ENCODE results near the gene CD247.

The CD247 gene

GRCh38 chr1:167433884-167434283 is 84.4 kb downstream of the CD247 start:
- H3K9me3 ChIP-seq (replicated peaks; ENCODE audit: insufficient read depth, low read length): no peaks in the 10 kb centered on the region
- H3K9ac ChIP-seq (ENCODE audit: low read length): no peak overlapping the region
- H3K36me3 ChIP-seq (replicated peaks; ENCODE audit: insufficient read depth, low read length): no peaks in the 10 kb centered on the region
- no peaks in the 10 kb centered on the region for H3K9me2 ChIP-seq (replicated peaks; ENCODE audit: insufficient read depth, low read length)
- H3K79me2 ChIP-seq (ENCODE audit: low read length): no peaks in the 10 kb centered on the region
- TF ChIP-seq EZH2phosphoT487 (IDR thresholded peaks at IDR 0.05; ENCODE audit: low read length) (no peak), EZH2 (optimal IDR thresholded peaks at IDR 0.05; ENCODE audit: low read depth, low read length) (no peak)
- TF ChIP-seq, protein P1, sequence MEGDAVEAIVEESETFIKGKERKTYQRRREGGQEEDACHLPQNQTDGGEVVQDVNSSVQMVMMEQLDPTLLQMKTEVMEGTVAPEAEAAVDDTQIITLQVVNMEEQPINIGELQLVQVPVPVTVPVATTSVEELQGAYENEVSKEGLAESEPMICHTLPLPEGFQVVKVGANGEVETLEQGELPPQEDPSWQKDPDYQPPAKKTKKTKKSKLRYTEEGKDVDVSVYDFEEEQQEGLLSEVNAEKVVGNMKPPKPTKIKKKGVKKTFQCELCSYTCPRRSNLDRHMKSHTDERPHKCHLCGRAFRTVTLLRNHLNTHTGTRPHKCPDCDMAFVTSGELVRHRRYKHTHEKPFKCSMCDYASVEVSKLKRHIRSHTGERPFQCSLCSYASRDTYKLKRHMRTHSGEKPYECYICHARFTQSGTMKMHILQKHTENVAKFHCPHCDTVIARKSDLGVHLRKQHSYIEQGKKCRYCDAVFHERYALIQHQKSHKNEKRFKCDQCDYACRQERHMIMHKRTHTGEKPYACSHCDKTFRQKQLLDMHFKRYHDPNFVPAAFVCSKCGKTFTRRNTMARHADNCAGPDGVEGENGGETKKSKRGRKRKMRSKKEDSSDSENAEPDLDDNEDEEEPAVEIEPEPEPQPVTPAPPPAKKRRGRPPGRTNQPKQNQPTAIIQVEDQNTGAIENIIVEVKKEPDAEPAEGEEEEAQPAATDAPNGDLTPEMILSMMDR (IDR thresholded peaks at IDR 0.05; ENCODE audit: low read length): no peak
- peaks cover 23% of the 10 kb centered on the region for H3K4me1 ChIP-seq (ENCODE audit: low read length)
- H3K4me2 ChIP-seq (ENCODE audit: low read depth, low read length): no peak overlapping the region
- 0 out of 2 replicates have a peak, but pooled peaks cover 1% of the 10 kb centered on the region for H3K27me3 ChIP-seq (replicated peaks; ENCODE audit: insufficient read depth, low read length)
- H2AFZ ChIP-seq (ENCODE audit: low read length): no peak overlapping the region
- H3F3A ChIP-seq (ENCODE audit: insufficient read depth, low read length): peaks cover 7% of the 10 kb centered on the region; the same call in 1 of the 2 replicates
- no peak overlapping the region for H3K27ac ChIP-seq (ENCODE audit: low read length)
- no peak for DNase-seq
- no peaks in the 10 kb centered on the region for H4K20me1 ChIP-seq (ENCODE audit: insufficient read depth, low read length)
- H3K4me3 ChIP-seq (ENCODE audit: low read length): no peak overlapping the region

GRCh38 chr1:167432780-167433179 is 85.5 kb downstream of the CD247 start:
- Histone ChIP-seq H3K9me2 (replicated peaks; ENCODE audit: insufficient read depth, low read length) (no peaks in the 10 kb centered on the region), H3F3A (ENCODE audit: insufficient read depth, low read length) (peaks cover 7% of the 10 kb centered on the region; the same call in 1 of the 2 replicates), H3K9me3 (replicated peaks; ENCODE audit: insufficient read depth, low read length) (no peaks in the 10 kb centered on the region), H3K27ac (ENCODE audit: low read length) (no peak overlapping the region), H3K79me2 (ENCODE audit: low read length) (no peaks in the 10 kb centered on the region), H3K36me3 (replicated peaks; ENCODE audit: insufficient read depth, low read length) (no peaks in the 10 kb centered on the region), H4K20me1 (ENCODE audit: insufficient read depth, low read length) (no peaks in the 10 kb centered on the region), H3K27me3 (replicated peaks; ENCODE audit: insufficient read depth, low read length) (no peaks in the 10 kb centered on the region), H3K9ac (ENCODE audit: low read length) (no peak overlapping the region), H2AFZ (ENCODE audit: low read length) (no peak overlapping the region), H3K4me2 (ENCODE audit: low read depth, low read length) (no peak overlapping the region), H3K4me1 (ENCODE audit: low read length) (peaks cover 25% of the 10 kb centered on the region), H3K4me3 (ENCODE audit: low read length) (no peak overlapping the region)
- TF ChIP-seq EZH2 (optimal IDR thresholded peaks at IDR 0.05; ENCODE audit: low read depth, low read length): no peak
- TF ChIP-seq, protein P1 (IDR thresholded peaks at IDR 0.05; ENCODE audit: low read length): no peak
- TF ChIP-seq EZH2phosphoT487 (IDR thresholded peaks at IDR 0.05; ENCODE audit: low read length): no peak
- no peak for DNase-seq

- Histone ChIP-seq H3K9me3 (replicated peaks; ENCODE audit: insufficient read depth, low read length) (no peaks in the 10 kb centered on the region), H3K4me1 (ENCODE audit: low read length) (peaks cover 25% of the 10 kb centered on the region), H4K20me1 (ENCODE audit: insufficient read depth, low read length) (no peaks in the 10 kb centered on the region), H3K9ac (ENCODE audit: low read length) (no peak overlapping the region), H3K36me3 (replicated peaks; ENCODE audit: insufficient read depth, low read length) (no peaks in the 10 kb centered on the region), H3F3A (ENCODE audit: insufficient read depth, low read length) (peaks cover 7% of the 10 kb centered on the region; the same call in 1 of the 2 replicates), H2AFZ (ENCODE audit: low read length) (no peak overlapping the region), H3K27ac (ENCODE audit: low read length) (no peak overlapping the region), H3K79me2 (ENCODE audit: low read length) (no peaks in the 10 kb centered on the region), H3K9me2 (replicated peaks; ENCODE audit: insufficient read depth, low read length) (no peaks in the 10 kb centered on the region), H3K4me2 (ENCODE audit: low read depth, low read length) (no peak overlapping the region), H3K27me3 (replicated peaks; ENCODE audit: insufficient read depth, low read length) (no peaks in the 10 kb centered on the region), H3K4me3 (ENCODE audit: low read length) (no peak overlapping the region)
- no peak for DNase-seq
- TF ChIP-seq EZH2 (optimal IDR thresholded peaks at IDR 0.05; ENCODE audit: low read depth, low read length): no peak
- TF ChIP-seq, protein P1 (IDR thresholded peaks at IDR 0.05; ENCODE audit: low read length): no peak
Measured at GRCh38 chr1:167431909-167432650, 86.2 kb downstream of the CD247 start.
